Epithelial cell of prostate (primary cell): Measurements from ENCODE around the gene POU2F1.

Experiments used
- DNase-seq: peaks from one replicate; pipeline ENCODE4 v3.0.0-alpha.2; 2011; ENCODE audit warnings: low read depth, low spot score
- H3K27ac ChIP-seq: fragments of 450-650 bp; 2 replicates; pipeline ENCODE4 v1.5.1; 2017; ENCODE audit warnings: mild to moderate bottlenecking

Gene POU2F1

DNA sequence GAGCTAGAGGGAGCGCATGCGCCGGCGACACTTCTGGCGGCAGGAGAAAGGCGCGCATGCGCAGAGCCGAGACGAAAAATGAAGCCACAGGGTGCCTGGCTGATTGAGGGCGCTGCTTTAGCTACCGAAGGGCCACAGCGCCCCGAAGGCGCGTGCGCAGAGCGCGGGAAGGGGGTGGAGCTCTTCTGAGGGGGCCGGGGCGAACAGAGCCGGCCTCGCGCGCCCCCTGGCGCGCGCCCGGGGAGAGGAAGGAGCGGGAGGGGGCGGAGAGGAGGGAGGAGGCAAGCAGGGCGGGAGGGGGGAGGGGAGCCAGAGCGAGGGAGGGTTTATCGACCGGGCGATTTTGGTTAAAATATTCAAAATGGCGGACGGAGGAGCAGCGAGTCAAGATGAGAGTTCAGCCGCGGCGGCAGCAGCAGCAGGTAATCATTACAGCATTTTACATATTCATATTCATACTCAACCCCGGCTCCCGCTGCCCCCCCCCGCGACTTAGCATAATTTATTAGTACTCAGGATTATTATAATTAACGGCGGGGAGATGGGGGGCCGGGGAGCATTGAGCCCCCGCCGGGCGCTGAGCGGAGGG, at the start of gene POU2F1:
TSS of gene POU2F1 (plus strand) at position 350 of the 589 bp plus-strand sequence. CDS start at position 362, 12 bp downstream.
- peak; percentile 79 for DNase-seq
- peak within 1 kb of the TSS; percentile 92 for H3K27ac ChIP-seq

DNA sequence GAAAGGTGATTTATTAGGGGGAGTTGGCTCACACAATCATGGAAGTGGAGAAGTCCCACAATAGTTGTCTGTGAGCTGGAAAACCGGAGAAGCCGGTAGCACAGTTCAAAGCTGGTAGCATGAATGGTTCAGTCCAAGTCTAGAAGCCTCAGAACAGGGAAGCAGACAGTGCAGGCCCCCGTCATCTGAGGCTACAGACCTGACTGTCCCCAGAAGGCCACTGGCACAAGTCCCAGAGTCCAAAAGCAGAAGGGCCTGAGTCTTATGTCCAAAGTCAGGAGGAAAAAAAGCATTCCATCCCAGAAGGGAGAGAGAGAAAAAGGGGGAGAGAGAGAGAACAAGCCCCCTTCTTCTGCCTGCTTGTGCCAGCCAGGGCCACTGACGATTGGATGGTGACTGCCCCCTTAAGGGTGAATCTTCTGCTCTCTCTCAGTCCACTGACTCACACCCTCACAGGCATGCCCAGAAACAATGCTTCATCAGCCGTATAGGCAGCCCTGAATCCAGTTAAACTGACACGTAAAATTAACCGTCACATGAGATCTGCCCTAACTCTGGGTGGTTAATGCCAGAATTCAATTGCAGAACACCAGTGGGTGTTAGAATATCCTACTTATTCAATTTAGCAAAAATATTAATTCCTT, 49.3 kb upstream of the POU2F1 start:
- peak; percentile 22 for DNase-seq
- peak overlapping the region; percentile 7 for H3K27ac ChIP-seq

DNA sequence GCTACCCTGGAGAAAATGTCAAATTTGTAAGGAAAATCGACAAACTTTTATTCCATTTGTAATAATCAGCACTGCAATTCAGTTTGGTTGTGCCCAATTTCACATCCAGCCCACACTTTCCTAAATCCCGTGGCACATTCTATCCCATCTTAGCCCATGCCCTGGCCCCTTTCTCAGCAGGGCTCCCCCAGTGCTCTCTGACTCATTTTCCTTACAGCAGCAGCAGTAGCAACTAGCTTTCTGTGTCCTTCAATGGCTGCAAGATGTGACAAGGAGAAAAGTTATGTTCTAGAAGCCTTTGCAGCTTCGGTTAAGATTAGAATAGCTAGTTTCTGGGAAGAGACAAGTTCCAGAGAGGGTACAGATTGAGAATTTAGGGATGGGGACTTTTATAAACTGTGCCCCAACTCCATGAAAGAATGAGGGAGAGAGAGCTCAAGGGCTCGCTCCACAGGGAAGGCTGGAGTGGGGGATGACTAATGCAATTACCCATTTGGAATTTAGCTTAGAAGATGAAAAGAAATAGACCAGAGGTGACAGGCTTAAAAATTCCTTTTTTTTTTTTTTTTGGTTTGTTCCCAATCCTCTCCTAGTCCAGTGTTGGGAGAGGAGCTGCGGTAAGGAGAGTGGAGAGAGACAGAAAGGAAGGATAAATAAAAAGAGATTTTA, 47.0 kb upstream of the POU2F1 start:
- H3K27ac ChIP-seq, result no peak overlapping the region
- no peak for DNase-seq

DNA sequence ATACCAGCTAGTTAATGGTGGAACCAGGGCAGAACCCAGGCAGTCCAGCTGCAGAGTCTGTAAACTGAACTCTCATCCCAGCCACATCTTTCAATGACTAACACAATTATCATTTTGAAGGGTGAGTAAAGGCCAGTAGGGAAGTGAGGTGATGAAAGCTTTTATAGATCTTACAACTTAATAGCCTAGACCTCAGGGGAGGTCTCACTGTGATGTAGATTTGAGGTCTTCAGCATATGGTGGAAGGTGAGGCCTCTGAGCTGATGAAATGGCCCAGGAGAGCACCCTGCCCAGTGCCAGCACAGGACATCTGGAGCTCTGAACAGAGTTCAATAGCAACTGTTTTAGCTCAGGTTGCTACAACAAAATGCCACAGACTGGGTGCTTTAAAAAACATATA, 44.8 kb upstream of the POU2F1 start:
- no peak for DNase-seq
- H3K27ac ChIP-seq, result peak overlapping the region; percentile 52

DNA sequence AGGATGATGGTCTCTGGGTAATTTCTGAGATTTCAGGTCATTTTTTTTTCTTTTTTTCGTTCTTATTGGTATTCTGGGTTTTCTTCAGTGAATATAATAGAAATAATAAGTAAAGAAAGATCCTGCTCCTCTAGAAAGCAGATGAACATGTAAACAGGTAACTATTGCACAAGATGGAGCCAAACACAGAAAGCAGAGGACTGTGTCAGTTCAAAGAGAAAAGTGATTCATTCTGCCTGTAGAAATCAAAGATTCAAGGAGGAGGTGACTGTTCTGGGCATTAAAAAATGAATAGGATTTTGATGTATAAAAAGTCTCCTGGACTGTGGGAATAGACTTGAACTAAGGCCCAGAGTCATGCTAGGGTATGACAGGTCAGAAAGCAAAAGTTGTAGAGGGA, 41.9 kb upstream of the POU2F1 start:
- no peak overlapping the region for H3K27ac ChIP-seq
- no peak for DNase-seq

DNA sequence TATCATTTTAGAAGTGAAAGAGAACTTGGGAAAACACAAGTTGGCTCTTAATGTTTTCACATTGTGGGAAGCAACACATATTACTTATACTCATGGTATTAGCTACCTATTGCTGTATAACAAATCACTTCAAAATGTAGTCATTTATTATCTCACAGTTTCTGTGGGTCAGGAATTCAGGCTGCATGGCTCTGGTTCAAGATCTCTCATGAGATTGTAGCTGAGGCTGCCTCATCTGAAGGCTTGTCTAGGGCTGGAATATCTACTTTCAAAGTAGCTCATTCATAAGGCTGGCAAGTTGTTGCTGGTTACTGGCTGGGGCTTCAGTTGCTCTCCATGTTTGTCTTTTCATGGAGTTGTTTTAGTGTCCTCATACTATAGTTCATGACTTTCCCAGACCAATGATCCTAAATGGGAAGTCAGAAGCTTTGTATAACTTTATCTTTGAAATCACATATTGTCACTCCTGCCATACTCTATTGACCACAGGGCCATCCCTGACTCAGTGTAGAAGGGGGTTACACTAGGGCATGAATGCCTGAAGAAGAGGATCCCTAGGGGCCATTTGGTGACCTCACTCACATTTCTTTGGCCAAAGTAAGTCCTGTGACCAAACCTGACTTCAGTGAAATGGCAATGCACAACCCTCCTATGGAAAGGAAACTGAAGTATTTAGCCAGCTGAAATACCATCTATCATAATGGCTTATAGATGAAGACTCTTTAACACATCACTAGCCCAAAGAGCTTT, 37.9 kb upstream of the POU2F1 start:
- H3K27ac ChIP-seq, result no peak overlapping the region
- DNase-seq, result no peak

DNA sequence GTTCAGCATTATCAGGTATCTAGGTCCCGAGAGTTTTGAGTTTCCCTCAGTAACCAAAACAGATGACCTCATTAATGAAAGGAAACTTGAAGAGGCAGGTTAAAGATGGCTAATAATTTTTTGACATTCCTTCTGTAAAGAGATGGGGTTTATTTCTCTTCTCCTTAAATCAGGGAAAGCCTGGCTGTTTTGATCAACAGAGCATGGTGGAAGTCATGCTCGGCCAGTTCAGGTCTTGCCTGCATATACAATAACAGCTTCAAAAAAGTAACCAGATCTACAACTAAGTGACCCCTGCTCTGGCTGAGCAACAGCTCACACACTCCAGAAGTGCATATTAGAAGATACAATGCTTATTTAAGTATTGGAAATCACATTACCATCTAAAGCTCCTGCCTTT, 36.6 kb upstream of the POU2F1 start:
- no peak for DNase-seq
- H3K27ac ChIP-seq, result no peak overlapping the region

DNA sequence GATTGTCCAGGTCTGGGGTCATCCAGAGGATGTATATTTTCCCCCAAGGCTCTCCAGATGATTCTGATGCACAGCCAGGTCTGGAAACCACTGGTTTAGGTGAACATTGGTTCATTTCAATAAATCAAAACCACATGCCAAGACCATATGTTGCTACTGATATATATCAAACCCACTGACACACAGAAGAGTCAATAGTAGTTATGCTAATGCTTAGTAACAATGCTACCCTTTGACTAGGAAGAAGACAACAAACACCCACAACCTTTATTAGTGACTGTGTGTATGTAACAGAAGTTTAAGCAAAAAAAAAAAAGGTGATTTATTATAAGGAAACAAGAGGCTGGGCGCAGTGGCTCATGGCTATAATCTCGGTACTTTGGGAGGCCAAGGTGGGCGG, 35.6 kb upstream of the POU2F1 start:
- no peak overlapping the region for H3K27ac ChIP-seq
- no peak for DNase-seq

DNA sequence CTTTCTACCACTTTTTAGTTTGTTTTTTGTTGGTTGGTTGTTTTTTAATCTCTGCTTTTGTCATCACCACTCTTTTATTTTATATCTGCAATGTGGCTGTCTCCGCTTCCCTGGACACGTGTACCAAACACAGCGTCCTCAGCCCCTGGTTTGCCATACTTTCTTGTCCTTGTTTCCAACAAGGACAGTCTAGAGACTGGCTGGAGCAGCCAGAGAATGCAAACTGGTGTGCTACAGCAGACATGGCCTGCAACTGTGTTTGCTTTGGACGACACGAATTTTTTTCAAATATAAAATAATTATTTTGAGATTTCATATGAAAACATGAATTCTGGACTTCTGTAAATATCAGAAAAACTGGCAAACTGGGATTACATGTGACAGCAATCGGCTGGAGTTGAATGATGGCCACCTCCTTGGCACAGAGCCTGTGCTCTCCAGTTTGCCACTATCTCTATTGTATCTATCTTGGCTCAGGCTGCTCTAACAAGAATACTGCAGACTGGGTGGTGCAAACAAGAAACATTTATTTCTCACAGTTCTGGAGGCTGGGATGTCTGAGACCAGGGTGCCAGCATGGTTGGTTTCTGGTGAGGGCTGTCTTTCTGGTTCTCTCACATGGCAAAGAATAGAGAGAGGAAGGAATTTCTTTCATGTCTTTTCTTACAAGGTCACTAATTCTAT, 34.6 kb upstream of the POU2F1 start:
- DNase-seq, result no peak
- H3K27ac ChIP-seq, result no peak overlapping the region

DNA sequence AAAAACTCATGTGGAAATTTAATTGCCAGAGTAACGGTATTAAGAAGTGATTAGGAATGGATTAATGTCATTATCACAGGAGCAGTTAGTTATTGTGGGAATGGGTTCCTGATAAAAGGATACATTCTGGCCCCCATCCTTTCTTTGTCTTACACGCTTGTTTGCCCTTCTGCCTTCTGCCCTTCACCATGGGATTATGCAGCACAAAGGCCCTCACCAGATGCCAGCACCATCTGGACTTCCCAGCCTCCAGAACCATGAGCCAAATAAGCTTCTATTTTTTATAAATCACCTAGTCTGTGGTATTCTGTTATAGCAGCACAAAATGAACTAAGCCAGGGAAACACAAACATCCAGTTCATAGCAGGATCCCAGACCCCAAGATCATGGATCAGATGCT, 33.9 kb upstream of the POU2F1 start:
- H3K27ac ChIP-seq, result no peak overlapping the region
- no peak for DNase-seq

DNA sequence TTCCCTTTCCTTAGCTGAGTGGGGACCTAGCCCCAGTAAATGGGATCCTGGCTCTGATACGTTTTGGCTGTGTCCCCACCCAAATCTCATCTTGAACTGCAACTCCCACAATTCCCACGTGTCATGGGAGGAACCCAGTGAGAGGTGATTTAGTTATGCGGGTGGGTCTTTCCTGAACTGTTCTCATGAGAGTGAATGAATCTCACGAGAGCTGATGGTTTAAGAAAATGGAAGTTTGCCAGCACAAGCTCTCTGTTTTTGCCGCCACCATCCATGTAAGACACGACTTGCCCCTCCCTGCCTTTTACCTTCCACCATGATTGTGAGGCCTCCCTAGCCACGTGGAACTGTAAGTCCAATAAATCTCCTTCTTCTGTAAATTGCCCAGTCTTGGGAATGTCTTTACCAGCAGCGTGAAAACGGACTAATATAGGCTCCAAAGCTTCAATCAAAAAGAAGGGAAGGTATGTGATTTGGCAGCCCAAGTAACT, 29.9 kb upstream of the POU2F1 start:
- H3K27ac ChIP-seq, result no peak overlapping the region
- DNase-seq, result no peak

DNA sequence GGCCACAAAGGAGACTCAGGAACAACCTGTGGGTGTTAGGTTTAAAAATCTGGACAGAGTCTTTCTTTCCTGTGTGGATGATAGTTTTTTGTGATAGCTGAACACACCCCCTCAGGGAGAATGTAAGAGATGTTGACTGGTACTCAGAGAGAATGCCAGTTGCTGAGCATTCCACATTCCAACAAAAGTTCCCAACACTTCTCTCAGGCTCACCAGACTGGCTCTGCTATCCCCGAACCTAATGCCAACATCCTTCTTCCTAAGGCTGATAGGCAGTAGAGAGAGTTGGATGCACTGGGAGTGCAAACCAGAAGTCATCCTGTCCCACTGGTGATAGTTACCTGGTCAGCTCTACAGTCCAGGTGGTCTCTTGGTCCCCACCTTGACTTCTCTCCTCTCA, 28.7 kb upstream of the POU2F1 start:
- no peak for DNase-seq
- H3K27ac ChIP-seq, result no peak overlapping the region

DNA sequence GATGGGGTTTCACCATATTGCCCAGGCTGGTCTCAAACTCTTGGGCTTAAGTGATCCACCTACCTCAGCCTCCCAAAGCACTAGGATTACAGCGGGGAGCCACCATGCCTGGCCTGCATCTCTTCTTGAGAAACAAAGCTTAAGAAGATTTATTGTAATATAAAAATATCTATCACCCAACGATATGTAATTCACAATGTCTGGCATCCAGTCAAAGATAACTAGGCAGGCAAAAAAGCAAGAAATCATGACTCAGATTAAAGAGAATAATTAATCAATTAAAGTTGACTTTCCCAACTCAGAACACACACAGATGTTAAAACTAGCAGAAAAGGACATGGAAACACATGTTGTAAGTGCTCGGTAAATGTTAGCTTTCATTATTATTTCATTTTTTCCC, 26.5 kb upstream of the POU2F1 start:
- no peak overlapping the region for H3K27ac ChIP-seq
- no peak for DNase-seq

DNA sequence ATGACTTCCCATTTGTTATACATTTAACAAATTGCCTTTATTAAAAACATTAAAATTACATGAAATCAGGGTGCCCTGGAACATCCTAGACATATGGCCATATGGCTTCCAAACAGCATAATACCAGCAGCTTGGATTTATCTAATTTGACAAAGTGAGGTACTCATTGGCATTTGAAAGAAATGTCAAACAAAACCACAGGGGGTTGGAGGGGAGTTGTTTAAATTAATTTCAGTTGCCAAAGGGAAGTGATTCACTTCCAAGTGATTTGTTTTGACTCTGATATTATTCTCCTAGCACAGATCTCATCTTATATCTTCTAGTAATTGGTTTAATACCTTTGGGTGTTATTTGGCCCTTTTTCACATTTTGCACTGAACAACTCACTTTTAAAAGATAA, 24.5 kb upstream of the POU2F1 start:
- no peak overlapping the region for H3K27ac ChIP-seq
- no peak for DNase-seq

DNA sequence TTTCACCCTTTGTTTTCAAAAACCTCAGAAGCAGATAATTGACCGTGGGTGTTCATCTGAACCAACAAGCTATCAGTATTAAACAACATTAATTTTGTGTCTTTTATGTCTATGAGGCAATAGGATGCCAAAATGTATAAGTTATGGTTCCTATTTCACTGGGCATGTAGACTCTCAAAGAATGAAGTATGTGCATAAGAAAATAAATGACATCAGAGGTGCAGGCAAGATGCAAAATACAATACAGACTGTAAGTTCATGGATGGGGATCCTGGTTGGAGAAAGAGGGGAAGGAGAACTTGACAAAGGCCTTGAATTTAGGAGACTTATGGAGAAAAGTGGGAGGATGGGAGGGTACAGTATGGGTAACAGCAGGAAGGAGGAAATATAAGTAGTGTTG, 23.4 kb upstream of the POU2F1 start:
- no peak for DNase-seq
- no peak overlapping the region for H3K27ac ChIP-seq

DNA sequence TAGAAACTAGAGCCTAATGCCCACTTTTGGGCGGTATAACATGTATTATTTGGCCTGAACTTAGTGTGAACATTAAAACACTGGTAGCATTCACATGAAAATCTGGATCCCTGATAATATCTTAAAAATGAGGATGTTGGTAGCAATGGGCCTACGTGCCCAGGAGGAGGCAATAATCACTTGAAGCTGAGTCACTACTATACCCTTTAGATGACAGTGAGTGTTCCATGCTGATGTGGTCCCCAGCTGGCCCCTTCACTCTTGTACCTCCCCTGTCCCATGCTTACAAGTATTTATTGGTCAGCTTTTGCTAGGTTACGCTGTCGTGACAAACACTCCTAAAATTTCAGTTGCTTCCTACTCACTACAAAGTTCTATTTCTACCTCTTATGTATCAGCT, 23.0 kb upstream of the POU2F1 start:
- no peak for DNase-seq
- H3K27ac ChIP-seq, result no peak overlapping the region

DNA sequence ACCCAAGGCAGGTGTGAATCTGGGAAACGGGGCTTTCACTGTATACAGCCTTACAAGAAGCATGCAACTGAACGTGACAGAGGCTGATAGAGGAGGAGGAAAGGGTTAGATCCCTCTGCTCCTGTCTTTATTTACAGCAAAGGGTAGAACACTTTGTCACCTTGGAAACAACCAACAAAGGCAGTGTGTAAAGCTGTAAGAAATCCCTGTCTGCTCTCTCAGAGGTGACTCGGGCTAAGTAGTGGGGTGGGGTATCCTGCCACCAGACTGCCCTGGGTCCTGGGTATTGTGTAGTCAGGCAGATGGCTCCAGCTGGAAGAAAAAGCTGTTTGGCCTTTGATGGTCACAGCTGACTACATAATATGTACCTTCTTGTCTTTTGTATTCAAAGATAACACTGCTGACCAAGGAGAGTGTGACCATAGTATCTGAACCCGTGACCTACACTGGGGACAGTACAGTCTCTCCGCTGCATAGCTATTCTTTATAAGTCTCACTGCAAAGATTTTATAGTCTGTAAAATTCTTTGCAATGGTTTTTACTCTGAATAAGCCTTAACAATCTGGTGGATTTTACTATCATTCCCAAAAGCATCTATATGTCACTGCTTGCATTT, 22.1 kb upstream of the POU2F1 start:
- no peak for DNase-seq
- H3K27ac ChIP-seq, result no peak overlapping the region

DNA sequence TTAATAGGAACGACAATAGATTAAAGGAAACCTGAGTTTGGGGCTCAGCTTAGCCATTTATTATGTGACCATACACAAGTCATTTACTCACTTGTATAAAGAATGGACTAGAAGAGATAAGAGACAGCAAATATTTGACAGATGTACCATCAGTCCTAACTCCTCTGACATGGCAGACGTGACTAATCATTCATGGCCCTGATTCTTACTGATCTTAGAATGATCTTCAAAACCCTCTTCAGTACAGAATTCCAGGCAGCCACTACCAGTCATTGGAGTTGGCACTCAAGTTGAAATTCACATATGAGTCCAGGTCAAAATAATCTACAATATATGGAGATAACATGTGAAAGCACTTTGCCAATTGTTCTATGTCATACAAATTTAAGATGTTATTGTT, 21.0 kb upstream of the POU2F1 start:
- H3K27ac ChIP-seq, result no peak overlapping the region
- DNase-seq, result no peak

DNA sequence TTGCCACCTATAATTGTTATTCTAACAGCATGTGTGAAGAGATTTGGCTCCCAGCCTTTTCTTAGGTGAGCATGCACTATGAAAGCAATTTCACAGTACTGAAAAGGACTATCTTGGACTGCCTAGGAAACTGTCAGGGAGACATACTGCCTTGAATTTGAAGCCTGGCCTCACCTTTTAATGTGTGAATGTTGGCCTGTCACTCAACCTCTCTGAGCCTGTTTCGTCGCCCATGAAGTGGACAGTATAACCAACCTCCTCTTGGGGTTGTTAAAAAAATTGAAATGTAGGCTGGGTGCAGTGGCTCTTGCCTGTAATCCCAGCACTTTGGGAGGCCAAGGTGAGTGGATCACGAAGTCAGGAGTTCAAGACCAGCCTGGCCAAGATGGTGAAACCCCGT, 20.4 kb upstream of the POU2F1 start:
- no peak for DNase-seq
- H3K27ac ChIP-seq, result no peak overlapping the region

DNA sequence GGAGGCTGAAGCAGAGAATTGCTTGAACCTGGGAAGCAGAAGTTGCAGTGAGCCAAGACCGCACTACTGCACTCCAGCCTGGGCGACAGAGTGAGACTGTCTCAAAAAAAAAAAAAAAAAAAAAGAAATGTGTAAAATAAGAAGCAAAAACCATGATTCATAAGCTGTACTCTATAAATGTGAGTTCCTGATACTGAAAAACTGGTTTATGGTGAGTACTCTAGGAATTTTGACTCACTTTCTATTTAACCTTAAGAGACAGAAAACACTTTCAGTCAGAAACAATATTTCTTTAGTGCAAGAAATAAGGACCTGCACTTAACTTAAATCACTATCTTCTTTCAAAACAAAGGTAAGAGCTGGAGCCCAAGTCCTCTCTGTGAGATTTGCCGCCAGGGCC, 19.9 kb upstream of the POU2F1 start:
- DNase-seq, result no peak
- peak overlapping the region; percentile 12 for H3K27ac ChIP-seq
